Measurements from ENCODE around the gene NENF.

NENF gene

DNA sequence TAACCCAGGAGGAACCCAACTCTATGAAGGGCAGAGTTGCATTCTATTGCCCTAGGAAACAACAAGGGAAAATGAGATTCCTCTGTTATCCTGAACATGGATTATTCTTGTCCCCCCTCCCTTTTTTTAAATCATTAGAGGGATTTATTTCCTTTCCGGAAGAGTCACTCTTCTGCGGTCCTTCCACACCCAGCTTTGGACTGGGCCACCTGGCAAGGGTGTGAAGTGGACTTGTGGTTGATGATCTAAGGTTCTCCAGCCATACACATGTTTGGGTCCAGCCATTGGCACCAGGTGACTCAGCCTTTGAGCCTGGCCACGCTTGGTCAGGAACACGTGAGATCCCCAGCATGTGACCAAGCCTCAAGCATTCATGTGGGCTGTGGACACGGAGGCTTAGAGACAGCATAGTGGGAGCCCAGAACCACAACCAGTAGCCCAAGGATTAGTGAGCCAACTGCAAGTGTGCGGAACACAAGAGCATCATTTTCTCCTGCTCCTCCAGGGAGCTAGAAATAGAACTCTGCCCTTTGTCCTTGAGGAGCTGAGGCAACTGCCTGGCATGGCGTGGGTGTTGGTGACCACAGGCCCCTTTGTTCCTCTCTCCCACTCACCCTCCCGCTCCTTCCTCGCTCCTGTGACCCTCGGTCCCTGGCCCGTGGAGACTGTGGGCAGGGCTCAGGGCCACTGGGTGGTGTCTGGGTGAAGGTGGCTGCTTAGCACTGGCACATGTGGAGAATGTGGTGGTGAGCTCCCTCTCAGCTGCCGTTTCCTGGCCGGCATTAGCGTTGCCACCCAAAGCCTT is 50.1 kb downstream of the NENF start:
- Histone ChIP-seq H3F3A (ENCODE audit: insufficient read depth, low read length) (no peaks in the 10 kb centered on the region), H3K4me2 (ENCODE audit: low read length) (no peak overlapping the region), H4K20me1 (ENCODE audit: insufficient read depth, low read length) (no peaks in the 10 kb centered on the region), H3K27ac (ENCODE audit: low read depth, low read length, poor library complexity, severe bottlenecking) (no peak overlapping the region), H3K79me2 (ENCODE audit: insufficient read depth, low read length) (no peaks in the 10 kb centered on the region), H3K9ac (ENCODE audit: low read length) (no peak overlapping the region), H3K4me1 (ENCODE audit: insufficient read depth, low read length, severe bottlenecking) (no peaks in the 10 kb centered on the region), H2AFZ (ENCODE audit: low read length) (no peak overlapping the region), H3K27me3 (ENCODE audit: insufficient read depth, low read length) (peaks cover 3% of the 10 kb centered on the region; the same call in 1 of the 2 replicates), H3K9me2 (ENCODE audit: low read depth, low read length) (no peaks in the 10 kb centered on the region), H3K36me3 (ENCODE audit: insufficient read depth, low read length) (no peaks in the 10 kb centered on the region), H3K4me3 (ENCODE audit: low read depth, low read length, poor library complexity, severe bottlenecking) (no peak overlapping the region), H3K9me3 (ENCODE audit: low read length) (no peaks in the 10 kb centered on the region)
- TF ChIP-seq EZH2 (IDR thresholded peaks at IDR 0.05; ENCODE audit: borderline replicate concordance, low read length) (no peak), CTCF (IDR thresholded peaks at IDR 0.05; ENCODE audit: low read length) (no peak)

- Histone ChIP-seq H3K79me2 (ENCODE audit: insufficient read depth, low read length) (no peaks in the 10 kb centered on the region), H3F3A (ENCODE audit: insufficient read depth, low read length) (no peaks in the 10 kb centered on the region), H3K36me3 (ENCODE audit: insufficient read depth, low read length) (no peaks in the 10 kb centered on the region), H3K9ac (ENCODE audit: low read length) (no peak overlapping the region), H3K9me3 (ENCODE audit: low read length) (no peaks in the 10 kb centered on the region), H3K9me2 (ENCODE audit: low read depth, low read length) (no peaks in the 10 kb centered on the region), H3K4me2 (ENCODE audit: low read length) (no peak overlapping the region), H2AFZ (ENCODE audit: low read length) (no peak overlapping the region), H4K20me1 (ENCODE audit: insufficient read depth, low read length) (no peaks in the 10 kb centered on the region), H3K4me1 (ENCODE audit: insufficient read depth, low read length, severe bottlenecking) (no peaks in the 10 kb centered on the region), H3K27ac (ENCODE audit: low read depth, low read length, poor library complexity, severe bottlenecking) (no peak overlapping the region), H3K27me3 (ENCODE audit: insufficient read depth, low read length) (no peaks in the 10 kb centered on the region; the same call in 1 of the 2 replicates), H3K4me3 (ENCODE audit: low read depth, low read length, poor library complexity, severe bottlenecking) (no peak overlapping the region)
- TF ChIP-seq CTCF (IDR thresholded peaks at IDR 0.05; ENCODE audit: low read length): no peak
These were observed 52.2 kb downstream of the NENF start for GRCh38 chr1:212484701-212485570.

- no peak overlapping the region for H3K4me3 ChIP-seq (ENCODE audit: low read depth, low read length, poor library complexity, severe bottlenecking)
- no peak for TF ChIP-seq CTCF (IDR thresholded peaks at IDR 0.05; ENCODE audit: low read length)
- no peak for TF ChIP-seq EZH2 (IDR thresholded peaks at IDR 0.05; ENCODE audit: borderline replicate concordance, low read length)
- no peaks in the 10 kb centered on the region for H3K36me3 ChIP-seq (ENCODE audit: insufficient read depth, low read length)
- H3K79me2 ChIP-seq (ENCODE audit: insufficient read depth, low read length): no peaks in the 10 kb centered on the region
- no peaks in the 10 kb centered on the region for H3K9me2 ChIP-seq (ENCODE audit: low read depth, low read length)
- H2AFZ ChIP-seq (ENCODE audit: low read length): no peak overlapping the region
- H3K9me3 ChIP-seq (ENCODE audit: low read length): no peaks in the 10 kb centered on the region
- H4K20me1 ChIP-seq (ENCODE audit: insufficient read depth, low read length): no peaks in the 10 kb centered on the region
- no peak overlapping the region for H3K9ac ChIP-seq (ENCODE audit: low read length)
- no peaks in the 10 kb centered on the region; the same call in 1 of the 2 replicates for H3K27me3 ChIP-seq (ENCODE audit: insufficient read depth, low read length)
- no peaks in the 10 kb centered on the region for H3F3A ChIP-seq (ENCODE audit: insufficient read depth, low read length)
- no peak overlapping the region for H3K27ac ChIP-seq (ENCODE audit: low read depth, low read length, poor library complexity, severe bottlenecking)
- H3K4me1 ChIP-seq (ENCODE audit: insufficient read depth, low read length, severe bottlenecking): no peaks in the 10 kb centered on the region
- H3K4me2 ChIP-seq (ENCODE audit: low read length): no peak overlapping the region
These were observed 52.8 kb downstream of the NENF start for GRCh38 chr1:212485571-212485912.
